Activated naive CD4-positive, alpha-beta T cell treated with anti-CD3 and anti-CD28 coated beads, Interleukin-2, amount 50 U/mL, for 16 hours (primary cell): ENCODE data around the gene TMBIM4.
"Not testable (repeated sequence)": the region's sequence is repeated elsewhere in the genome, so short reads cannot be mapped to it uniquely, and the experiment has no call there.

Experiments used
- DNase-seq: peaks from one replicate; pipeline ENCODE4 v3.0.0-alpha.2; 2020

TMBIM4 gene

DNA sequence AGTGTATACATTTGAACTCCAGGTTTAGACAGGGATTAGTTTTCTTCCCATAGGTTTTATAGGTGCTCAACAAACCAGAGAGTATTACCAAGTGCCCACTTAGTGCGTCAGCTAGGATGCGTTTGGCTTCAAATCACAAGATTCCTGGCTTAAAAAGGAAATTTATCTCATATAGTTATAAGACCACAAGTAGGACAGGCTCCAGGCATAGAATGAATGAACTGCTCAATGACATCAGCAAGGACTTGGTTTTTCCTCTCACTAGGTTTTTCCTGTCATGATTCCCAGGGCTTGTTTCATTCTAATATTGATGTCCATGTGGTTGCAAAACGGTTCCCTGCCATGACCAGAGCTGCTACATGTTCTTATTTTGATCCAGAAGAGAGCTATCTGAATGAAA is 13.2 kb upstream of the TMBIM4 start:
- no peak for DNase-seq

DNA sequence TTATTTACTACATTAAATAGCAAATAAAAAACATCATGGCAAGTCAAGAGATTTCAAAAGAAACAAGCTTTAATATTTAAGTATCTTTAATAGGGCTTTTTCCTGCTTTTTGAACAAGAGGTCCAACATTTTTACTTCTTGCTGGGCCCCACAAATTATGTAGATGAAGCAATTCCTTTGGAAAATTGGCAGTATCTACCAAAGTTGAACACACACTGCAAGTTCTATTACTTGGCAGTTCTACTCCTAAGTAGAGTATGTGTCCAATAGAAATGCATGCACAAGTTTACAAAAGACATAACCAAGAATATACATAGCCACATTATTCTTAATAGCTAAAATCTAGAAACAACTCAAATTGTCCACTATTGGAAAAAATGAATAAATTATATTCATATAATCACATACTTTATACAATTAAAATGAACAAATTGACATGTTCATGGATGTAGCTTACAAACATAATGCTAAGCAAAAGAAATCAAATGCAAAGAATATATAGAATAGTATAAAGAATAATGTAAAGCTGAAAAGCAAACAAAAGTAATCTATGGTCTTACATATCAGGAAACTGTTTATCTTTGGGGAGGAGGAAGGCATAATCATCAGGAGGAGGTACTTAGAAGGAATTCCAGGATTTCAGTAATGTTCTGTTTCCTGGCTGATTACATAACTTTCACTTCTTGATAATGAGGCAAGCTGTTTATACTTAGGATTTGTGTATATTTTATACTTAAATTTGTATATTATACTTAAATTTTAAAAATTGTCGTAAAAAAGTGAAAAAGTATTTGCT is 6.5 kb upstream of the TMBIM4 start:
- no peak for DNase-seq

DNA sequence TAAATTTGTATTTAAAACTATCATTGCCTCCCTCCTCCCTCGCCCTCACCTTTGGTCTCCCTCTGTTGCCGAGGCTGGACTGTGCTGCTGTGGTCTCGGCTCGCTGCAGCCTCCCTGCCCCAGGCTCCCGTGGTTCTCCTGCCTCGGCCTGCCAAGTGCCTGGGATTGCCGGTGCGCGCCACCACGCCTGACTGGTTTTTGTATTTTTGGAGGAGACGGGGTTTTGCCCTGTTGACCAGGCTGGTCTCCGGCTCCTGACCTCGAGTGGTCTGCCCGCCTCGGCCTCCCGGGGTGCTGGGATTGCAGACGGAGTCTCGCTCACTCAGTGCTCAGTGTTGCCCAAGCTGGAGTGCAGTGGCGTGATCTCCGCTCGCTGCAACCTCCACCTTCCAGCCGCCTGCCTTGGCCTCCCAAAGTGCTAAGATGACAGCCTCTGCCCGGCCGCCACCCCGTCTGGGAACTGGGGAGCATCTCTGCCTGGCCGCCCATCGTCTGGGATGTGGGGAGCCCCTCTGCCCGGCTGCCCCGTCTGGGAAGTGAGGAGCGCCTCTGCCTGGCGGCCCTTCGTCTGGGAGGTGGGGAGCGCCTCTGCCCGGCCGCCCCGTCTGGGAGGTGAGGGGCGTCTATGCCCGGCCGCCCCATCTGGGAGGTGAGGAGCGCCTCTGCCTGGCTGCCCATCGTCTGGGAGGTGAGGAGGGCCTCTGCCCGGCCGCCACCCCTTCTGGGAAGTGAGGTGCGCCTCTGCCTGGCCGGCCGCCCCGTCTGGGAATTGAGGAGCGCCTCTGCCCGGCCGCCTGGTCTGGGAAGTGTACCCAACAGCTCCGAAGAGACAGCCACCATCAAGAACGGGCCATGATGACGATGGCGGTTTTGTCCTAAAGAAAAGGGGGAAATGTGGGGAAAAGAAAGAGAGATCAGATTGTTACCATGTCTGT is 4.9 kb upstream of the TMBIM4 start:
- DNase-seq, result not testable (repeated sequence)

DNA sequence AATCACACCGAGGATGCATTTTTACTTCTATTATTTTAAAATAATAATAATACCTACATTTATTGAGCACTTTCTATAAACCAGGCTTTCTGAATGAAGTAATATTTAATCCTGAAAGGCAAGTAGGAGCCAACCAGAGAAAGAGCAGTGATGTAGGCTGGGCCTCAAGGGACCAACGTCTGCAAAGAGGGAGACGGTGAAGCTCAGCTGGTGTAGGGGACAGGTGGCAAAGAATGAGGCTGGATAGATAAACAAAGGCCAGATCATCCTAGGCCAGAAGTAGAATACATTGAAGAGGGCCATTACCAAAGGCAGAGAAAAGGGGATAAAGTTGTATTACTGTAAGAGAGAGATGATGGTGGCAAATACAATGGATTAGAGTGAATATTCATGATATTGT is 810 bp upstream of the TMBIM4 start:
- DNase-seq, result no peak

DNA sequence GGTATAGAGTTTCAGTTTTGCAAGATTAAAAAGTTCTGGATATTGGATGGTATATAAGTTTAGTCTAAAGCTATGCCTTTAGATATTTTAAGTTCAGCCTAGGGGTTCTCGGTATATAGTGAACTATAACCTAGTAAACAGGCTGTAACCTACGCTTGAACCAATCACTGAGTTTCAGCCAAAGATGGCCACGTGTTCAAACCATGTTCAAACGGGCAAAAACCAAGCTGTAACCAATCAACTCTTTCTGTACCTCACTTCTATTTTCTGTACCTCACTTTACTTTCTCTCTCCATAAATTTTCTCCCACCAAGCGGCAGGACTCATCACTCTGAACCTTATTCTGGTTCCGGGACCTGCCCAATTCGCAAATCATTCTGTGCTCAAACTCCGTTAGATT is 1.4 kb downstream of the TMBIM4 start:
- DNase-seq, result no peak

DNA sequence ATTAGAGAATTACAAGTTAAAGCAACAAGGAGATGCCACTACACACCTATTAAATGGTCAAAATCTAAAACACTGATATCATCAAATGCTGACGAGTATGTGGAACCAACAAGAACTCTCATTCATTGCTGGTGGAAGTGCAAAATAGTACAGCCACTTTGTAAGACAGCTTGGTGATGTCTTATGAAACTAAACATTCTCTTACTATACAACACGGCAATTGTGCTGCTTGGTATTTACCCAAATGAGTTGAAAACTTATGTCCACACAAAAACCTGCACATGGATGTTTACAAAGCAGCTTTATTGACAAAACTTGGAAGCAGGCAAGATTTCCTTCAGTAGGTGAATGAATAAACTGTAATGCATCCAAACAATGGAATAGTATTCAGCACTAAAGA is 3.2 kb downstream of the TMBIM4 start:
- DNase-seq, result no peak

DNA sequence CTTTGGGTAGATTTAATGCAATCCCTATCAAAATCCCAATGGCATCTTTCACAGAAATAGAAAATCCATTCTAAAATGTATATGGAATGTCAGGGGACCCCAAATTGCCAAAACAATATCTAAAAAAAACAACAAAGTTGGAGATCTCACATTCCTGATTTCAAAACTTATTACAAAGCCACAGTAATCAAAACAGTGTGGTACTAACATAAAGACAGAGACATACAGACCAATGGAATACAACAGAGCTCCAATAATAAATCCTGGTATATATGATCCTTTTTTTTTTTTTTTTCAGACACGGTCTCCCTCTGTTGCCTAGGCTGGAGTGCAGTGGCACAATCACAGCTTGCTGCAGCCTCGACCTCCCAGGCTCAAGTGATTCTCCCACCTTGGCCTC is 4.7 kb downstream of the TMBIM4 start:
- no peak for DNase-seq

DNA sequence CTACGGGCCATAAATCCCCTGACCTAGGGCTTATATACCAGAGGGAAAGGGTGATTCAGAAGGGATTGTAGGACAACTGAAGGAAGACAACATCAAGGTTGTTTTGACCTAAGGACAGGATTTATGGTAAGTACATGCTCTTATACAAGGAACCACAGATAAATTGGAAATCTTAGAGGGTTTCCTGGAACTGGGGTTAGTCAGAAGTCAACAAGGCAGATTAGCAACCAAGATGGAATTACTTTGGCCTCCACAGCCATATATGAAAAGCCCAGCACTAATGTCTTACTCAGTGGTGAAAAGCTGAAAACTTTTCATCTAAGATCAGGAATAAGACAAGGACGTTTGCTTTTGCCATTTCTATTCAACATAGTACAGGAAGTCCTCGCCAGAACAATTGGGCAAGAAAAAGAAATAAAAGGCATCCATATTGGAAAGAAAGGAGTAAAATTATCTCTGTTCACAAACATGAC is 5.4 kb downstream of the TMBIM4 start:
- no peak for DNase-seq

DNA sequence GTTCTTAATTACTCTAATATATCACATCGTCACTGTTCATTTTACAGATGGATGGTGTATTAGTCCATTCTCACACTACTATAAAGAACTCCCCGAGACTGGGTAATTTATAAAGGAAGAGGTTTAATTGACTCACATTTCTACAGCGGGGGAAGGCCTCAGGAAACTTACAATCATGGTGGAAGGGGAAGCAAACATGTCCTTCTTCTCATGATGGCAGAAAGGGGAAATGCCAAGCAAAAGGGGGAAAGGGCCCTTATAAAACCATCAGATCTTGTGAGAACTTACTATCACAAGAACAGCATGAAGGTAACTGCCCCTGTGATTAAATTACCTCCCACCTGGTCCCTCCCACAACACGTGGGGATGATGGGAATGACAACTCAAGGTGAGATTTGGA is 6.5 kb downstream of the TMBIM4 start:
- DNase-seq, result no peak

DNA sequence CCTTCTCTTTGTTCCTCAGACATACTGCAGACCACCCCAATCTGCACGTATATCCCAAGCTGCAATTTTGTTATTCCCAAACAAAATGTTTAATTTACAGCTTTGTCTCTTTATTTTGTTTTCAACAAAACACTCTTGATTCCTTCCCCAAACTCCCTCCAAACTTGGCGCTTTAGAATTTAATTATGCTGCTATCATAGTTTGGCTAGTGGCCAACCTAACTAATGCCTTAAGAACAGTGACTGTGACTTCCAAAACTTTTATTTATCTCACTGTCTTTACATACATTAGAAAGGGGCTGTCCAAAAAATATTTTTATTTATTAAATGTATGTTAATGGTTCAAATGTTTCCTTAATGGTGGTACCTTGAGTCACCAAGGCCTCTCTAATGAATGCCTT is 7.1 kb downstream of the TMBIM4 start:
- no peak for DNase-seq

DNA sequence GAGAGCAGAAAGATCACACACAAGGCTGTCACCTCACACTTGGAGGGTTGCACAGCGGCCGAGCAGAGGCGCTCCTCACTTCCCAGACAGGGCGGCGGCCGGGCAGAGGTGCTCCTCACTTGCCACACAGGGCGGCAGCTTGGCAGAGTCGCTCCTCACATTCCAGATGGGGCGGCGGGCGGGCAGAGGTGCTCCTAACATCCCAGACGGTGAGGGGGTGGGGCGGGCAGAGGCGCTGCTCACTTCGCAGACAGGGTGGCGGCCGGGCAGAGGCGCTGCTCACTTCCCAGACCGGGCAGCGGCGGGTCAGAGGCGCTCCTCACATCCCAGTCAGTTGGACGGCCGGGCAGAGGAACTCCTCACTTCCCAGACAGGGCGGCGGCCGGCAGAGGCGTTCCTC is 9.1 kb downstream of the TMBIM4 start:
- no peak for DNase-seq

DNA sequence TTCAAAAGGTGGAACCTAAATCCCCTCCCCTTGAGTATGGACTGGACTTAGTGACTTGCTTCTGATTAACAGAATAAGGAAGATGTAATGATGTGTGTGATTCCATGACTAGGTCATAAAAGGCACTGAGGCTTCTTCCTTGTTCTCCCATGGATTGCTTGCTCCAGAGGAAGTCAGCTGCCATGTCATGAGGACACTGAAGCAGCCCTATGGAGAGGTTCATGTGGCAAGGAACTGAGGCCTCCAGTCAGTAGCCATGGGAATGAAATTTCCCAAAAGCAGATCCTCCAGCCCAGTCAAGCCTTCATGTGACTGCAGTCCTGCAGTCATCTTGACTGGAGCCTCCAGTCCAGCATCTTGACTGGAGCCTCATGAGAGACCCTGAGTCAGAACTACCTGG is 10.7 kb downstream of the TMBIM4 start:
- DNase-seq, result no peak

DNA sequence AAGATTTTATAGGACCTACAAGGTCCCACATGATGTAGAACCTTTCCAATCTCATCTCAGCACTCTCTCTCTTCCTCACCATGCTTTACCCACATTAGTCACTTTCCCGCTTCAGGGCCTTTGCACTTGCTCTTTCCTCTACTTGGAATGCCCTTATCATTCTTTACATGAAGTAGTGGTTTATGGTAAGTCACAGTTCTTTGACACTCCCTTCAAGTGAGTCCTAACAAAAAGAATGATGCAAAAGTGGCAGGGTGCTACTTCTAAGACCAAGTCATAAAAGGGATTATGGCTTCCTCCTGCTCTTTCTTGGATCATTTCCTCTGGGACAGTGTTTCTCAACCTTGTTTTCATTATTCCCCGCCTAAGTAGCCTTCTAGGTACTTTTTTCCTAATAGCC is 13.1 kb downstream of the TMBIM4 start:
- no peak for DNase-seq

DNA sequence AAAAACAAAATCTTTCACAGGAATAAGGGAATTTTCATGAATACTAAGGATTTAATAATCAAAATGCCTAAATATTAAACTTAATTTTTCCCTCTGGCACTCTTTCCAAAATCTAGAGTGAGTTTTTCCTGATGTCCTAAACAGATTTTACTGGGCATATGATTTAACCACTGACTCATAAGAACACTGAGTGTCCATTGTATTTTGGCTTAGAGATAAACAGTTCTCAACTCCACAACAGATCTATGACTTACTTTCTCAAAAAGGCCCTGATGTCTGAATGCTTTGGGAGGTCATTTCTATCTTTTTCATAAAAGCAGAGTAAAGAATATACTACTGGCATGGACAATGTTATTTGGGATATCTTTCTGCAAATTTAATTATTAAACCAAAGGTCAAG is 15.0 kb downstream of the TMBIM4 start:
- DNase-seq, result no peak

DNA sequence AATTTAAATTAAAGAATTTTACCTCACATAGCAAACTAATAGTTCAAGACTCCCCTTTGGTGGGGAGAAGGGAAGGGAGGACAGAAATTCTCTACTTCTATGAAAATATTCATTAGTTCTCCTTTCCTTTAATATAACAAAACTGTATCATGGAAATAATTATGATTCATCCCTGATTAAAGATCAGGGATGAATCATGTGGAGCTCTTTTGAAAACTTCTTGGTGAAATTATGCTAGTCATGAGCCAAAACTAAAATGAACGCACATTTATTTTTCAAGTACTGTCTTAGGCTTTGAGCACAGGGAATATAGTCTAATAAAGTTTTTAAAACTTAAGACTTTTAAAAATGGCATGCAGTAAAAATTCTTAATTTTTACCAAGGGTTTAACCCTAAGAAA is 17.1 kb downstream of the TMBIM4 start:
- no peak for DNase-seq

DNA sequence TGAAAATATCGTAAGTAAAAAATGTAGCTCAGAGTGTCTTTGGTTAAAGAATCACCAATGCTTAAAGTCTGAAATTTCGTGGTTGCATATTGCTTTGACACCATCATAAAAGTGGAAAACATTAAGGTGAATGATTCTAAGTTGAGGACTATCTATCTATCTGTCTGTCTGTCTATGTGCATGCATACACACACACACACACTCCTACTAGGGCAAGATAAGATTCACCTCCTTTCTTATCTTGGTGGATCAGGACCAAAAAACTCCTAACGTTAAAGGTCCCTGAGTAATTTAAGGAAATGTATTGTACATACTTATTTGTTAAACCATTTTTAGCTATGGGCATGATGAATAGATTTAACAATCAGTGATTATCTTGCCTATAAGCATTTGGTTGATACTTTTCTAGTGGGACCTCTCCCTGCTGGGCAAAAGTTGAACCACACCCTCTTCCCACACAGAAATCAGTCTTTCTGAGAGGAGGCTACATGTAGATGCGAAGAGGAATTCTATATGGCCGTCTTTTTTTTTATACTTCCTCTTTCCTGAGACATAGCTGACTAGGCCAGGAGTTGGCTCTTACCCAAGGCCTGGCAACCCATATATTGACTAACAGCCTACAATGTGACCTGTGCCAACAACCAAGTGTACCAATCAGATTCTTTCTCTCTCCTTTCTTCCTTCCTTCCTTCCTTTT is 19.9 kb downstream of the TMBIM4 start:
- DNase-seq, result no peak

DNA sequence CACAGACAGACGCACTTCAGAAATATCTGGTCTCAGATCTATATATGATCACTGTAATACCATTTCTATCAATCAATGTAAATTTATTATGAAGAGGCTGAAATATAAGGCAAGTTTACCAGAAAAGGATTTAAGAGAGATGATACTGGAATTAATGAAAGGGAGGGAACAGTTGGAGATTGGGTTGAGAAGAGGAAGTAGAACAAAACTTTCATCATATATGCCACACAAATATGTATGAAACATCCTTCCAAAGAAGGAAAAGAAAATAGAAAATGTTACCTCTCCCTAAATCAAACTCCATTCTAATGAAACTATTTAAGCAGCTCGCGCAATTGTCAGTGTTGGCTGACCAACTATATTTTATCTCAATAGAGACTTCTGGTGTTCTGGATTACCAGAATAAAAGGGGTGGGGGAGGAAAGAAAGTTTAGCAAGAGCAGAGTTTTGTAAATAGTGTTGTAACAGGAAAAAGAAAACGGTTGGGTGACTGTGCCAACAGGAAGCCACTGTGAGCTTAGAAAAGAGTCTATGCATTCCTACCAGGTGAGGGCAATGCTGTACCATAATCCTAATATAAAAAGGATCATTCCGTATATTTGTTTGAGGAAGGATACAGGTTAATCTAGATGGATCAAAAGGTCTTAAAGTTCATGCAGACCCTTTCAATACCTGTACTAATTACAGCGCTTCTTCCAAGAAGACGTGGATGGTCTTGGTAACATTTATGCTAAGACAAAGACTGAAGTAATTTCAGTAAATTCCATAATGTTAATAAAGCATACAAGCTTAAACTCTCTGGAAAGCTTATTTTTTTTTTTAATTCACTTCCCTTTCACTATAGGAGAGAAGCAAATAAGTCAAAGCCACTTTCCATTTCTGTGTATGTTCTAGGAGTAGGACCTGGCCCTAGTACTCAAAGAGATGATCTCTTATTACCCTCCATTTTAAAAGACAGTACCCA is 24.7 kb downstream of the TMBIM4 start:
- DNase-seq, result no peak

DNA sequence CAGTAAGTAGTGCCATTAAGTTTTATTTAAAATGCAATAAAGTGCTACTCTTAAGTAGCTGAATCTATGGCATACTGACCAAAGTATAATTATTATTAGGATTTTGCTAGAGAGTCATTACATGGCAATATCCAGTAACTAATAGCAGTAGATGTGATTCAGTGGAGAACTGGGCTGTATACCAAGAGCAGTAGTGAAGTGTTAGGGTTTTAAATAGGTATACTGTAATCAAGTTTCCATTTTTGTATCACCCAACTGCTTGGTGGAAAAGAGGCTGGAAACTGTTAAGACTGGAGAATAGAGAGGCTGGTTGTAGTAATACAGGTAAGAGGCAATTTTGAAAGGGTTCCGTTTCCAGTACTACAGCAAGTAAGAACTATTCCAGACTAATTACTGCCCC is 25.9 kb downstream of the TMBIM4 start:
- no peak for DNase-seq

DNA sequence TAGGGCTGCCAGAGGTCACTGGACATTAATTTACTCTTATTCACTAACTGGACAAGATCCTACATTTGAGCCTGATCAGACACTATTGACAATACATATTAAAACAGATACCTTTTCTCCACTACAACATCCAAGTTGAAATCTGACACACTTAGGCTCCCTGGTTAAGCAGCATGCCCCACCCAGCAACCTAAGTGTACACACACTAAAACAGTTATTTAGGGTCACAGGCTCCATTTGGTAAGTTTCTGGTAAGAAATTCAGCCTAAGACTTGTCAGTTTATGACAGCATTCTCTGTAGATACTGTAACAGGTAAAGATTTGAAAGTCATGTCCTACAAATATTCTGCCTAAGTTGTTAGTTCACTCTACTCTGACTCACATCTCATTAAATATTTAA is 27.0 kb downstream of the TMBIM4 start:
- DNase-seq, result no peak

DNA sequence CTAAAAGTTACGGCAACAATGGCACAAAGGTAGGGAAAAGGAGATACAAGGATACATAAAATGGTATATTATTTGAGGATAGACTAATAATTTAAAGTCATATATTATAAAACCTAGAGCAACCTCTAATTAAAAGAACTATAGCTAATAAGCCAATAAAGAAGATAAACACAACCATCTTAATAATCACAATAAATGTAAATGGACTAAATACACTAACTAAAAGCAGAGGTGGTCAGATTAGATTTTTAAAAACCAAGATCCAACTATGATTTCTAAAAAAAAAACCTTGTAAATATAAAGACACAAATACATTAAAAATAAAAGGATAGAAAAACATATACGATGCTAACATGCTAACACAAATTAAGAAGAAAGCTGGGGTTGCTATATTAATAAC is 28.5 kb downstream of the TMBIM4 start:
- DNase-seq, result no peak

DNA sequence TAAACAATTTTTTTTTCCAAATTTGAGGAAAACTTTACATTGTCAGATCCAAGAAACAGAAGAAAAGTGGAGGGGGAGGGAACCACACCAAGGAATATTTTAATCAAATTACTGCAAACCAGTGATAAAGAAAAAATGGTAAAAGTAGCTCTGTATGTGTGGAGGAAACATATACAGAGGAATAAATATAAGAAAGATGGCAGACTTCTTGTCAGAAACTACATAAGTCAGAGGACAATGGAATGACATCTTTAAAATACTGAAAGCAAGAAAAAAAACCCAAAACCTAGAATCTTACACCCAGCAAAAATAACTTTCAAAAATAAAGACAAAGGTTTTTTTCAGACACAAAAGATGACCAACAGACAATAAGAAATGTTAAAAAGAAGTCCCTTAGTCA is 29.1 kb downstream of the TMBIM4 start:
- no peak for DNase-seq

DNA sequence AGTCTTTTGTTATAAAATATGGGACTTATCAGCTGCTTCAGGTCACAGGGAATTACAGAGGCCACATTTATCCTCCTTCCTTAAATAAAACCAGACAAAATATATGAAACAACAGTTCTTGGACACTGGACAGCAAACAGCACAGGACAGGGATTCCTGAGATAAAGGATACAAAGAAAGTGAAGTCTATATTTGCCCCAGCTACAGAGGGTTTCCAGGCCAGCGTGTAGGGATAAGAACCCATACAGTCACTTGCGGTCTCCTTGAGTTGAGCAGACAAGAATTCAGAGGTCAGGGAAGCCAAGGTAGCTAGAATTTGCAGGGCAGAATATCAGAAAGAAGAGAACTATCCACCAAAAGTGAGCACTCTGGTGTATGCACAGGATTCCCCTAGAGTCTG is 30.5 kb downstream of the TMBIM4 start:
- DNase-seq, result no peak
